HG03469 (cell line): Measurements from ENCODE around the gene TTC39B.
"Not testable (repeated sequence)": the region's sequence is repeated elsewhere in the genome, so short reads cannot be mapped to it uniquely, and the experiment has no call there.

ENCODE experiments used
- ATAC-seq: cut with Tn5 transposase; IDR thresholded peaks from one replicate; pipeline ENCODE4 v1.9.1; 2021; ENCODE audit warnings: mild to moderate bottlenecking, moderate library complexity, moderate number of reproducible peaks; ENCODE audit not compliant: unreplicated experiment

Gene TTC39B

GRCh38 chr9:15271403-15271802 lies 35.6 kb downstream of the TTC39B start:
- ATAC-seq: no peak

- ATAC-seq: no peak
Observed at GRCh38 chr9:15268782-15269181, 38.2 kb downstream of the TTC39B start.

- no peak for ATAC-seq
Observed at GRCh38 chr9:15268317-15268716, 38.7 kb downstream of the TTC39B start.

GRCh38 chr9:15264918-15265317 lies 42.1 kb downstream of the TTC39B start:
- no peak for ATAC-seq

GRCh38 chr9:15262581-15262980 lies 44.4 kb downstream of the TTC39B start:
- ATAC-seq: no peak

GRCh38 chr9:15256426-15256825 lies 50.6 kb downstream of the TTC39B start:
- ATAC-seq: no peak

- no peak for ATAC-seq
Observed at GRCh38 chr9:15253786-15254185, 53.2 kb downstream of the TTC39B start.

- no peak for ATAC-seq
Observed at GRCh38 chr9:15253197-15253596, 53.8 kb downstream of the TTC39B start.

GRCh38 chr9:15249981-15250380 lies 57.0 kb downstream of the TTC39B start:
- ATAC-seq: no peak

- no peak for ATAC-seq
Observed at GRCh38 chr9:15249042-15249818, 57.8 kb downstream of the TTC39B start.

- ATAC-seq: no peak
Observed at GRCh38 chr9:15248621-15249020, 58.4 kb downstream of the TTC39B start.

- no peak for ATAC-seq
Observed at GRCh38 chr9:15248081-15248480, 58.9 kb downstream of the TTC39B start.

- no peak for ATAC-seq
Observed at GRCh38 chr9:15246708-15247107, 60.3 kb downstream of the TTC39B start.

- ATAC-seq: no peak
Observed at GRCh38 chr9:15246243-15246642, 60.8 kb downstream of the TTC39B start.

GRCh38 chr9:15244001-15244441 lies 63.0 kb downstream of the TTC39B start:
- no peak for ATAC-seq

- no peak for ATAC-seq
Observed at GRCh38 chr9:15243081-15243480, 63.9 kb downstream of the TTC39B start.

GRCh38 chr9:15240927-15241326 lies 66.1 kb downstream of the TTC39B start:
- ATAC-seq: no peak

- no peak for ATAC-seq
Observed at GRCh38 chr9:15239816-15240215, 67.2 kb downstream of the TTC39B start.

- ATAC-seq: no peak
Observed at GRCh38 chr9:15238646-15239045, 68.4 kb downstream of the TTC39B start.

GRCh38 chr9:15235658-15236057 lies 71.4 kb downstream of the TTC39B start:
- no peak for ATAC-seq

- ATAC-seq: not testable (repeated sequence)
Observed at GRCh38 chr9:15233941-15234490, 73.0 kb downstream of the TTC39B start.

- ATAC-seq: not testable (repeated sequence)
Observed at GRCh38 chr9:15232706-15233280, 74.2 kb downstream of the TTC39B start.
